C4-2B (cell line): Measurements from ENCODE around the gene LRRFIP1.

Experiments used
- CTCF ChIP-seq: fragments of 450-650 bp; conservative IDR thresholded peaks from 2 replicates; pipeline ENCODE4 v1.5.1; 2017; ENCODE audit warnings: mild to moderate bottlenecking
- ZFX ChIP-seq: fragments of 450-650 bp; IDR thresholded peaks from 2 replicates; pipeline ENCODE4 v1.6.1; 2017

- TF ChIP-seq CTCF = no peak
- no peak for TF ChIP-seq ZFX
Observed at GRCh38 chr2:237734905-237735623, 107.7 kb downstream of the LRRFIP1 start.
